ENCODE data around the gene ANKRD28. TPM values are rescaled to one million over a fixed set of nuclear protein-coding genes. Genes with fewer than 3 reads are reported as not detected.

ANKRD28 gene
- total and polyA plus RNA-seq, 2 of the 4 experiments (the other 2 are of a cell fraction): 52.6 to 211 TPM

DNA sequence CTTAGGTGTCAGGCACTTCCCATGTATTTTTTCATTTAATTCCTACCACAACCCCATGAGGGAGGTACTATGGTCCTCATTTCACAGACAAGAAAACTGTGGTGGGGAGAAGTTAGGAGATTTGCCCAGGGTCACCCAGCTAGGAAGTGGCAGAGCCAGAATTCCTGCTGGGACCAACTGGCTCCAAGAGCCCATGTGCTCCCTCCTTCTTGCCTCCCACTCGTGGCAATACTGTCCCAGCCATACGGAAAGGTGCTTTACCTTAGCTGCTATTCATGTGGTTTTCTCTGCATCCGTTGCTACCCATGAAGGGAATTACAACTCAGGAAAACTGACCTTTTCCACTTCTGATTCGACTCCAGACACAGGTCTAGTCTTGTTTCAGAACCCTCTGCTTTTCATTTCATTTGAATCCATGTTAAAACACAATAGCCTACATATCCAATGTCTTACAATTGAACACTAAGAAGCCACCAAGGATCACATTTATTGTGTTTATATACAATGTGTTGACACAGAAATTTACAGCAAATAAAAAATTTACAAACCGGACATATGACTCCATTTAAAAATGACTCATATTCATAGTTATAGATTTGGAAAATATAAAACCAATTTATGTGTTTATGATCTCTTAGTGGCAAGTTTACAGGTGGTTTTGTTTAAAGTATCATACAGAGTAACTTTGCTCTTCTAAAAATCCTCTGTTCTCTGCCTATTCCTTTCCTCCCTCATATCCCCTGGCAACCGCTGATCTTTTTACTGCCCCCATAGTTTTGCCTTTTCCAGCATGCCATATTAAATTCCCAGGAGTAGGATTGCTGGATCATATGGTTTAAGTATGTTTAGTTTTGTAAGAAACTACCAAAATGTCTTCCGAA lies 137.5 kb downstream of the ANKRD28 start:
- Histone ChIP-seq H2AFZ (replicated peaks; ENCODE audit: low read length, poor library complexity) (no peak overlapping the region), H3K23ac (ENCODE audit: low read depth, low read length) (no peak overlapping the region), H3K4ac (ENCODE audit: low read depth, low read length) (no peak overlapping the region), H3K18ac (ENCODE audit: low read depth, low read length) (no peak overlapping the region), H4K20me1 (ENCODE audit: insufficient read depth, low read length) (no peaks in the 10 kb centered on the region), H3K56ac (ENCODE audit: extremely low read depth, insufficient read depth, low read length) (no peak overlapping the region), H4K91ac (ENCODE audit: insufficient read depth, low read depth, low read length) (no peak overlapping the region), H2AK9ac (replicated peaks; ENCODE audit: low read depth, low read length, poor library complexity) (no peak overlapping the region), H2AK5ac (ENCODE audit: low read depth, low read length) (no peak overlapping the region), H2BK5ac (ENCODE audit: low read depth, low read length, poor library complexity, severe bottlenecking) (no peak overlapping the region), H2BK20ac (ENCODE audit: low read depth, low read length) (no peak overlapping the region), H3K9me1 (ENCODE audit: insufficient read depth, low read length) (no peaks in the 10 kb centered on the region; the same call in 1 of the 2 replicates), H3K36me3 (ENCODE audit: control insufficient read depth, insufficient read depth, low read length) (no peaks in the 10 kb centered on the region), H3K14ac (replicated peaks; ENCODE audit: low read depth, low read length) (no peak overlapping the region), H3K79me1 (ENCODE audit: low read depth in 1 of 2, low read length in 2 of 2) (no peaks in the 10 kb centered on the region), H3K4me3 (ENCODE audit: insufficient read depth, low read depth, low read length) (no peak overlapping the region), H3K4me1 (ENCODE audit: control insufficient read depth, insufficient read depth, low read length) (no peaks in the 10 kb centered on the region), H2BK120ac (ENCODE audit: low read depth, low read length) (no peak overlapping the region), H4K5ac (ENCODE audit: low read depth, low read length) (no peak overlapping the region), H3K27ac (ENCODE audit: insufficient read depth, low read length) (no peak overlapping the region), H3K9ac (ENCODE audit: low read depth, low read length) (no peak overlapping the region), H2BK15ac (ENCODE audit: low read depth, low read length) (no peak overlapping the region), H3K9me3 (ENCODE audit: control insufficient read depth, insufficient read depth, low read length) (peaks cover 8% of the 10 kb centered on the region), H4K8ac (ENCODE audit: low read depth in 2 of 2, low read length in 2 of 2) (no peak overlapping the region), H3K27me3 (ENCODE audit: control insufficient read depth, insufficient read depth, low read length) (no peaks in the 10 kb centered on the region), H3K4me2 (ENCODE audit: low read depth, low read length) (no peak overlapping the region)
- TF ChIP-seq CEBPB (IDR thresholded peaks at IDR 0.05; ENCODE audit: low read depth, low read length): no peak
- no peak for TF ChIP-seq MAZ (IDR thresholded peaks at IDR 0.05; ENCODE audit: borderline replicate concordance, low read depth, low read length)
- TF ChIP-seq CHD1 (IDR thresholded peaks at IDR 0.05; ENCODE audit: low read depth, low read length): no peak
- TF ChIP-seq, protein P1, sequence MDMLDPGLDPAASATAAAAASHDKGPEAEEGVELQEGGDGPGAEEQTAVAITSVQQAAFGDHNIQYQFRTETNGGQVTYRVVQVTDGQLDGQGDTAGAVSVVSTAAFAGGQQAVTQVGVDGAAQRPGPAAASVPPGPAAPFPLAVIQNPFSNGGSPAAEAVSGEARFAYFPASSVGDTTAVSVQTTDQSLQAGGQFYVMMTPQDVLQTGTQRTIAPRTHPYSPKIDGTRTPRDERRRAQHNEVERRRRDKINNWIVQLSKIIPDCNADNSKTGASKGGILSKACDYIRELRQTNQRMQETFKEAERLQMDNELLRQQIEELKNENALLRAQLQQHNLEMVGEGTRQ (IDR thresholded peaks at IDR 0.05; ENCODE audit: low read depth, low read length): no peak
- TF ChIP-seq SMC3 (IDR thresholded peaks at IDR 0.05; ENCODE audit: low read depth, low read length): no peak
- no peak for TF ChIP-seq MAFK (IDR thresholded peaks at IDR 0.05; ENCODE audit: low read depth, low read length)
- TF ChIP-seq, protein P2, sequence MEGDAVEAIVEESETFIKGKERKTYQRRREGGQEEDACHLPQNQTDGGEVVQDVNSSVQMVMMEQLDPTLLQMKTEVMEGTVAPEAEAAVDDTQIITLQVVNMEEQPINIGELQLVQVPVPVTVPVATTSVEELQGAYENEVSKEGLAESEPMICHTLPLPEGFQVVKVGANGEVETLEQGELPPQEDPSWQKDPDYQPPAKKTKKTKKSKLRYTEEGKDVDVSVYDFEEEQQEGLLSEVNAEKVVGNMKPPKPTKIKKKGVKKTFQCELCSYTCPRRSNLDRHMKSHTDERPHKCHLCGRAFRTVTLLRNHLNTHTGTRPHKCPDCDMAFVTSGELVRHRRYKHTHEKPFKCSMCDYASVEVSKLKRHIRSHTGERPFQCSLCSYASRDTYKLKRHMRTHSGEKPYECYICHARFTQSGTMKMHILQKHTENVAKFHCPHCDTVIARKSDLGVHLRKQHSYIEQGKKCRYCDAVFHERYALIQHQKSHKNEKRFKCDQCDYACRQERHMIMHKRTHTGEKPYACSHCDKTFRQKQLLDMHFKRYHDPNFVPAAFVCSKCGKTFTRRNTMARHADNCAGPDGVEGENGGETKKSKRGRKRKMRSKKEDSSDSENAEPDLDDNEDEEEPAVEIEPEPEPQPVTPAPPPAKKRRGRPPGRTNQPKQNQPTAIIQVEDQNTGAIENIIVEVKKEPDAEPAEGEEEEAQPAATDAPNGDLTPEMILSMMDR (conservative IDR thresholded peaks at IDR 0.05; ENCODE audit: low read depth, low read length): no peak
- TF ChIP-seq, protein P3, sequence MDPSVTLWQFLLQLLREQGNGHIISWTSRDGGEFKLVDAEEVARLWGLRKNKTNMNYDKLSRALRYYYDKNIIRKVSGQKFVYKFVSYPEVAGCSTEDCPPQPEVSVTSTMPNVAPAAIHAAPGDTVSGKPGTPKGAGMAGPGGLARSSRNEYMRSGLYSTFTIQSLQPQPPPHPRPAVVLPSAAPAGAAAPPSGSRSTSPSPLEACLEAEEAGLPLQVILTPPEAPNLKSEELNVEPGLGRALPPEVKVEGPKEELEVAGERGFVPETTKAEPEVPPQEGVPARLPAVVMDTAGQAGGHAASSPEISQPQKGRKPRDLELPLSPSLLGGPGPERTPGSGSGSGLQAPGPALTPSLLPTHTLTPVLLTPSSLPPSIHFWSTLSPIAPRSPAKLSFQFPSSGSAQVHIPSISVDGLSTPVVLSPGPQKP (IDR thresholded peaks at IDR 0.05; ENCODE audit: borderline replicate concordance, low read depth, low read length): no peak
- no peak for TF ChIP-seq RAD21 (IDR thresholded peaks at IDR 0.05; ENCODE audit: low read length)
- WGBS, 2 experiments (ENCODE audit: extremely low coverage in 2 of 2, insufficient read length in 1 of 2): 53% methylated on average over 3 of the region's 7 CpGs; no CpG with 5 or more reads in 1 of the 2 experiments
- BruUV-seq (replicated peaks): no TSS peak
- ATAC-seq (ENCODE audit: low read depth): 0 out of 2 replicates have a peak, but pooled peaks have one; percentile 12
- POLR2A ChIA-PET (ENCODE audit: unreplicated experiment): no interaction called here
- intact Hi-C loops (cut with micrococcal nuclease) (no loop called here), dilution Hi-C loops (cut with HindIII; ENCODE audit: low sequenced_read_pairs, unreplicated experiment) (no loop called here), in situ Hi-C loops (cut with MboI; ENCODE audit: low sequenced_read_pairs) (no loop called here)
- DNase-seq: no peak
- CTCF ChIA-PET: no interaction called here

Data from IMR-90 (cell line).